A549 (cell line): ENCODE data around the gene DCBLD2. TPM values are rescaled to one million over a fixed set of nuclear protein-coding genes. Genes with fewer than 3 reads are reported as not detected.

ENCODE experiments used
- ATAC-seq, 2 experiments: fragments of 200-7000 bp in 1 of 2; fragments of >200 bp in 1 of 2; cut with Nextera tagmentation in 1 of 2; cut with Tn5 transposase in 1 of 2; 3 replicates each; pipeline versions ENCODE4 v1.8.0 to v1.9.1; 2018 to 2020; ENCODE audit warnings: mild to moderate bottlenecking in 1 of 2, moderate library complexity in 1 of 2
- CTCF ChIA-PET: fragments of 300-600 bp; sonication (Branson Sonifier 250); formaldehyde crosslinking; extraction: SDS; loops from one replicate; lab custom pipeline; 2021; ENCODE audit warnings: antibody characterized with exemption, inconsistent platforms; lab: Yijun Ruan, JAX
- POLR2A ChIA-PET: fragments of 350-600 bp; formaldehyde crosslinking; extraction: SDS; loops from one replicate; lab custom pipeline; 2021; ENCODE audit warnings: antibody characterized with exemption, inconsistent platforms; lab: Yijun Ruan, JAX
- DNase-seq, 2 experiments: peaks; one replicate each; pipeline versions ENCODE4 v3.0.0 to v3.0.0-alpha.2; 2011 to 2016; ENCODE audit warnings: low read depth in 1 of 2, low spot score in 1 of 2
- FAIRE-seq: peaks from 2 replicates; lab custom pipeline; 2011; peaks lifted over from hg19 to GRCh38; lab: Jason Lieb, UNC
- H3K27ac ChIP-seq, 2 experiments: fragments of >200 bp; sonication (Bioruptor Twin); formaldehyde crosslinking; 3 replicates each; pipeline ENCODE4 v1.5.1; 2016 to 2017
- H3K4me1 ChIP-seq: fragments of >200 bp; sonication (Bioruptor Twin); formaldehyde crosslinking; 3 replicates; pipeline ENCODE4 v1.6.1; 2016
- H3K4me2 ChIP-seq: fragments of >200 bp; sonication (Bioruptor Twin); formaldehyde crosslinking; 3 replicates; pipeline ENCODE4 v1.6.1; 2016
- H3K4me3 ChIP-seq: fragments of >200 bp; sonication (Bioruptor Twin); formaldehyde crosslinking; 3 replicates; pipeline ENCODE4 v1.5.1; 2016
- H3K9me3 ChIP-seq: fragments of >200 bp; sonication (Bioruptor Twin); formaldehyde crosslinking; 3 replicates; pipeline ENCODE4 v1.6.1; 2016
- BCL3 ChIP-seq: fragments of >200 bp; sonication (Bioruptor Twin); formaldehyde crosslinking; IDR thresholded peaks from 3 replicates; pipeline ENCODE4 v1.6.1; 2016
- BHLHE40 ChIP-seq: IDR thresholded peaks from 2 replicates; pipeline ENCODE4 v1.6.1; 2012; ENCODE audit warnings: low read depth, low read length, inconsistent platforms
- CBX8 ChIP-seq: fragments of 200-600 bp; sonication (generic); IDR thresholded peaks from 2 replicates; pipeline ENCODE4 v1.6.1; 2016
- CEBPB ChIP-seq, 2 experiments: fragments of >200 bp in 1 of 2; sonication (Bioruptor Twin) in 1 of 2; formaldehyde crosslinking in 1 of 2; IDR thresholded peaks; 2 replicates each; pipeline ENCODE4 v1.6.1; 2012 to 2016
- ELK1 ChIP-seq: fragments of 150-350 bp; IDR thresholded peaks from 2 replicates; pipeline ENCODE4 v1.6.1; 2014; ENCODE audit warnings: low read depth, mild to moderate bottlenecking, low read length
- FOSL2 ChIP-seq, 2 experiments: fragments of 450-650 bp in 1 of 2; fragments of >200 bp in 1 of 2; sonication (Bioruptor Twin) in 1 of 2; formaldehyde crosslinking; IDR thresholded peaks; 2 replicates each; pipeline versions ENCODE4 v1.5.0 to v1.6.1; 2016 to 2020; ENCODE audit warnings: mild to moderate bottlenecking in 1 of 2, moderate library complexity in 1 of 2
- HEYL ChIP-seq: fragments of 250-450 bp; sonication (Bioruptor Pico); IDR thresholded peaks from 2 replicates; pipeline ENCODE4 v1.8.0; 2021; ENCODE audit warnings: mild to moderate bottlenecking, moderate library complexity
- HMGXB4 ChIP-seq: fragments of 250-450 bp; sonication (Bioruptor Pico); IDR thresholded peaks from 2 replicates; pipeline ENCODE4 v1.5.0; 2021; ENCODE audit warnings: mild to moderate bottlenecking, moderate library complexity, borderline replicate concordance
- HOXA7 ChIP-seq: fragments of 250-450 bp; sonication (Bioruptor Pico); IDR thresholded peaks from 2 replicates; pipeline ENCODE4 v1.5.0; 2020; ENCODE audit warnings: mild to moderate bottlenecking, moderate library complexity
- HOXB5 ChIP-seq: fragments of 250-450 bp; sonication (Bioruptor Pico); IDR thresholded peaks from 2 replicates; pipeline ENCODE4 v1.5.0; 2020; ENCODE audit warnings: mild to moderate bottlenecking, moderate library complexity
- JUN ChIP-seq, 2 experiments: fragments of >200 bp; sonication (Bioruptor Twin); formaldehyde crosslinking; IDR thresholded peaks; 2 replicates in 1 of 2; 3 replicates in 1 of 2; pipeline ENCODE4 v1.6.1; 2016 to 2017
- JUNB ChIP-seq: fragments of >200 bp; sonication (Bioruptor Twin); formaldehyde crosslinking; IDR thresholded peaks from 2 replicates; pipeline ENCODE4 v1.6.1; 2016
- KDM1A ChIP-seq: fragments of 200-600 bp; sonication (generic); IDR thresholded peaks from 2 replicates; pipeline ENCODE4 v1.6.1; 2016; ENCODE audit warnings: low read depth, mild to moderate bottlenecking
- KDM5A ChIP-seq: fragments of 200-600 bp; sonication (generic); IDR thresholded peaks from 2 replicates; pipeline ENCODE4 v1.6.1; 2016; ENCODE audit warnings: antibody characterized with exemption, mild to moderate bottlenecking
- NFE2L2 ChIP-seq: fragments of 150-350 bp; conservative IDR thresholded peaks from 2 replicates; pipeline ENCODE4 v1.6.1; 2014; ENCODE audit warnings: low read length
- NR3C1 ChIP-seq: fragments of >200 bp; sonication (Bioruptor Twin); formaldehyde crosslinking; IDR thresholded peaks from 3 replicates; pipeline ENCODE4 v1.6.1; 2017
- PHF8 ChIP-seq: fragments of 200-600 bp; sonication (generic); IDR thresholded peaks from 2 replicates; pipeline ENCODE4 v1.6.1; 2016; ENCODE audit warnings: low read depth, mild to moderate bottlenecking, antibody characterized with exemption, moderate library complexity, borderline replicate concordance
- POLR2A ChIP-seq: IDR thresholded peaks from 2 replicates; pipeline ENCODE4 v1.6.1; 2012; ENCODE audit warnings: mild to moderate bottlenecking, low read length
- RAD21 ChIP-seq, 2 experiments: fragments of >200 bp in 1 of 2; sonication (Bioruptor Twin) in 1 of 2; formaldehyde crosslinking in 1 of 2; IDR thresholded peaks in 1 of 2; conservative IDR thresholded peaks in 1 of 2; 2 replicates in 1 of 2; 3 replicates in 1 of 2; pipeline ENCODE4 v1.6.1; 2012 to 2018; ENCODE audit warnings: inconsistent platforms in 1 of 2
- SMC3 ChIP-seq: fragments of >200 bp; sonication (Bioruptor Twin); formaldehyde crosslinking; IDR thresholded peaks from 3 replicates; pipeline ENCODE4 v1.6.1; 2018; ENCODE audit warnings: inconsistent platforms
- ZFP36 ChIP-seq: fragments of 450-650 bp; IDR thresholded peaks from 2 replicates; pipeline ENCODE4 v1.6.1; 2014; ENCODE audit warnings: borderline replicate concordance; ENCODE audit not compliant: partially characterized antibody
- ZNF302 ChIP-seq: fragments of 250-450 bp; sonication (Bioruptor Pico); IDR thresholded peaks from 2 replicates; pipeline ENCODE4 v1.9.0; 2021; ENCODE audit warnings: inconsistent platforms, mild to moderate bottlenecking, moderate library complexity
- ZSCAN20 ChIP-seq: fragments of 250-450 bp; sonication (Bioruptor Pico); IDR thresholded peaks from 2 replicates; pipeline ENCODE4 v1.8.0; 2022; ENCODE audit warnings: mild to moderate bottlenecking, moderate library complexity
- WGBS: methylation state at CpG from one replicate; pipeline ENCODE4 v1.1.6; 2017; ENCODE audit errors: missing lambda C conversion rate; 5-methylcytosine and 5-hydroxymethylcytosine counted together
- polyA plus RNA-seq, 4 experiments: library from polyadenylated mRNA; depleted of rRNA in 3 of 4; stranded (reverse); fragments of >200 nt; fragmentation: RNase III in 1 of 4; extraction: RNeasy Plus Mini Kit Qiagen cat#74134 plus additional on column Dnase treatment in 1 of 4; gene quantifications; 2 replicates in 3 of 4; 3 replicates in 1 of 4; pipeline ENCODE4 v1.2.3, GENCODE V29; 2011 to 2017
- TF ChIP-seq, protein P1 (sequence below): fragments of 250-450 bp; sonication (Bioruptor Pico); IDR thresholded peaks from 2 replicates; pipeline ENCODE4 v1.5.0; 2020; ENCODE audit warnings: low read depth, mild to moderate bottlenecking, moderate library complexity
- TF ChIP-seq, protein P2 (sequence below): IDR thresholded peaks from 2 replicates; pipeline ENCODE4 v1.6.1; 2012
- TF ChIP-seq, protein P3 (sequence below): fragments of >200 bp; sonication (Bioruptor Twin); formaldehyde crosslinking; IDR thresholded peaks from 2 replicates; pipeline ENCODE4 v1.6.1; 2016
- TF ChIP-seq, protein P4 (sequence below): fragments of >200 bp; sonication (Bioruptor Twin); formaldehyde crosslinking; IDR thresholded peaks from 3 replicates; pipeline ENCODE4 v1.5.1; 2016

Gene DCBLD2
- polyA plus RNA-seq, 2 of the 4 experiments (the other 2 are of a cell fraction), result 266 to 623 TPM

GRCh38 chr3:98814817-98815420 lies 86.6 kb downstream of the DCBLD2 start:
- peak overlapping the region; percentile 73 to 84 for H3K27ac ChIP-seq

GRCh38 chr3:98812851-98813374 lies 88.6 kb downstream of the DCBLD2 start:
- ChIA-PET CTCF (interaction anchor here (0.7 to 8.7 kb wide), 14 partner anchors 11 to 289 kb away, joined by 3 to 111 read pairs (median 4); no protein-coding TSS in a partner anchor), POLR2A (no interaction called here)
- Histone ChIP-seq H3K9me3 (no peaks in the 10 kb centered on the region), H3K27ac (peak overlapping the region; percentile 73 to 82; a peak in 5 of 6 replicates), H3K4me2 (peak overlapping the region; percentile 69), H3K4me3 (no peak overlapping the region), H3K4me1 (peaks cover 78% of the 10 kb centered on the region)
- ATAC-seq, result peak; percentile 66 to 85
- DNase-seq, result peak; percentile 45 to 87
- 2% methylated on average over 5 of the region's 5 CpGs for WGBS
- FAIRE-seq, result no peak
- no peak for TF ChIP-seq NFE2L2
- TF ChIP-seq BHLHE40, result no peak
- TF ChIP-seq HEYL, result no peak
- TF ChIP-seq HOXA7 (CRISPR knock-in tag), result no peak
- no peak for TF ChIP-seq HOXB5 (CRISPR knock-in tag)
- peak; percentile 38; the same call in 1 of the 2 replicates for TF ChIP-seq KDM5A
- no peak for TF ChIP-seq ZNF302
- no peak for TF ChIP-seq ZSCAN20 (CRISPR knock-in tag)
- no peak for TF ChIP-seq HMGXB4
- no peak for TF ChIP-seq ZFP36
- no peak for TF ChIP-seq ELK1
- TF ChIP-seq PHF8, result no peak
- TF ChIP-seq, protein P1, sequence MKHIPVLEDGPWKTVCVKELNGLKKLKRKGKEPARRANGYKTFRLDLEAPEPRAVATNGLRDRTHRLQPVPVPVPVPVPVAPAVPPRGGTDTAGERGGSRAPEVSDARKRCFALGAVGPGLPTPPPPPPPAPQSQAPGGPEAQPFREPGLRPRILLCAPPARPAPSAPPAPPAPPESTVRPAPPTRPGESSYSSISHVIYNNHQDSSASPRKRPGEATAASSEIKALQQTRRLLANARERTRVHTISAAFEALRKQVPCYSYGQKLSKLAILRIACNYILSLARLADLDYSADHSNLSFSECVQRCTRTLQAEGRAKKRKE, result no peak
- TF ChIP-seq, protein P2, sequence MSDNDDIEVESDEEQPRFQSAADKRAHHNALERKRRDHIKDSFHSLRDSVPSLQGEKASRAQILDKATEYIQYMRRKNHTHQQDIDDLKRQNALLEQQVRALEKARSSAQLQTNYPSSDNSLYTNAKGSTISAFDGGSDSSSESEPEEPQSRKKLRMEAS, result peak; percentile 71
- TF ChIP-seq CBX8, result no peak
- no peak for TF ChIP-seq JUNB
- no peak for TF ChIP-seq FOSL2 (IDR thresholded peaks at IDR 0.05)
- 0 out of 2 replicates have a peak, but pooled peaks have one; percentile 10 for TF ChIP-seq FOSL2 (CRISPR knock-in tag; IDR thresholded peaks at IDR 0.05)
- no peak for TF ChIP-seq NR3C1
- TF ChIP-seq, protein P3, sequence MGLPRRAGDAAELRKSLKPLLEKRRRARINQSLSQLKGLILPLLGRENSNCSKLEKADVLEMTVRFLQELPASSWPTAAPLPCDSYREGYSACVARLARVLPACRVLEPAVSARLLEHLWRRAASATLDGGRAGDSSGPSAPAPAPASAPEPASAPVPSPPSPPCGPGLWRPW, result peak; percentile 91
- TF ChIP-seq RAD21 (conservative IDR thresholded peaks at IDR 0.05 in 1 of 2, IDR thresholded peaks at IDR 0.05 in 1 of 2), result peak; percentile 45 to 62
- peak; percentile 54 for TF ChIP-seq SMC3
- TF ChIP-seq, protein P4, sequence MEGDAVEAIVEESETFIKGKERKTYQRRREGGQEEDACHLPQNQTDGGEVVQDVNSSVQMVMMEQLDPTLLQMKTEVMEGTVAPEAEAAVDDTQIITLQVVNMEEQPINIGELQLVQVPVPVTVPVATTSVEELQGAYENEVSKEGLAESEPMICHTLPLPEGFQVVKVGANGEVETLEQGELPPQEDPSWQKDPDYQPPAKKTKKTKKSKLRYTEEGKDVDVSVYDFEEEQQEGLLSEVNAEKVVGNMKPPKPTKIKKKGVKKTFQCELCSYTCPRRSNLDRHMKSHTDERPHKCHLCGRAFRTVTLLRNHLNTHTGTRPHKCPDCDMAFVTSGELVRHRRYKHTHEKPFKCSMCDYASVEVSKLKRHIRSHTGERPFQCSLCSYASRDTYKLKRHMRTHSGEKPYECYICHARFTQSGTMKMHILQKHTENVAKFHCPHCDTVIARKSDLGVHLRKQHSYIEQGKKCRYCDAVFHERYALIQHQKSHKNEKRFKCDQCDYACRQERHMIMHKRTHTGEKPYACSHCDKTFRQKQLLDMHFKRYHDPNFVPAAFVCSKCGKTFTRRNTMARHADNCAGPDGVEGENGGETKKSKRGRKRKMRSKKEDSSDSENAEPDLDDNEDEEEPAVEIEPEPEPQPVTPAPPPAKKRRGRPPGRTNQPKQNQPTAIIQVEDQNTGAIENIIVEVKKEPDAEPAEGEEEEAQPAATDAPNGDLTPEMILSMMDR, result peak; percentile 76
- TF ChIP-seq KDM1A, result no peak
- TF ChIP-seq JUN (IDR thresholded peaks at IDR 0.05), result peak in 1 of 2 experiments; percentile 63; a peak in 3 of 5 replicates
- no peak for TF ChIP-seq BCL3
- TF ChIP-seq CEBPB (IDR thresholded peaks at IDR 0.05), result peak; percentile 97 to 99

More at GRCh38 chr3:98814817-98815420, 86.6 kb downstream of the DCBLD2 start:
- H3K4me3 ChIP-seq, result no peak overlapping the region
- ChIA-PET POLR2A (no interaction called here), CTCF (interaction anchor here (0.7 to 8.7 kb wide), 10 partner anchors 9 to 359 kb away, joined by 3 to 111 read pairs (median 4); no protein-coding TSS in a partner anchor)
- peak; percentile 24 to 53 for DNase-seq
- H3K9me3 ChIP-seq, result no peaks in the 10 kb centered on the region
- H3K4me2 ChIP-seq, result peak overlapping the region; percentile 69
- WGBS, result 40% methylated on average over 5 of the region's 5 CpGs
- peak; percentile 88 for FAIRE-seq
- H3K4me1 ChIP-seq, result peaks cover 90% of the 10 kb centered on the region
- TF ChIP-seq ZSCAN20 (CRISPR knock-in tag), result no peak
- TF ChIP-seq FOSL2 (IDR thresholded peaks at IDR 0.05), result 0 out of 2 replicates have a peak, but pooled peaks have one; percentile 27
- peak; percentile 26; the same call in 1 of the 2 replicates for TF ChIP-seq FOSL2 (CRISPR knock-in tag; IDR thresholded peaks at IDR 0.05)
- TF ChIP-seq, protein P3, result no peak
- no peak for TF ChIP-seq POLR2A
- peak; percentile 59 to 70; a peak in 5 of 6 replicates for ATAC-seq
